ENCODE results near the gene RPAP3. TPM values are rescaled to one million over a fixed set of nuclear protein-coding genes. Genes with fewer than 3 reads are reported as not detected.

Gene RPAP3
- total and polyA plus RNA-seq, 9 of the 15 experiments (the other 6 are each of a cell fraction or from before 2014, with no cell fraction given): 40.0 to 92.1 (median 54.1) TPM

- no peak for TF ChIP-seq REST (IDR thresholded peaks at IDR 0.05; ENCODE audit: borderline replicate concordance)
- TF ChIP-seq REST (CRISPR knock-in tag; IDR thresholded peaks at IDR 0.05; ENCODE audit: low read depth): no peak
- TF ChIP-seq ZNF449 (CRISPR knock-in tag; IDR thresholded peaks at IDR 0.05): peak; percentile 85
- TF ChIP-seq ZBTB40 (IDR thresholded peaks at IDR 0.05): no peak
- TF ChIP-seq ZBTB40 (CRISPR knock-in tag; IDR thresholded peaks at IDR 0.05): no peak
- TF ChIP-seq ZNF184 (CRISPR knock-in tag; IDR thresholded peaks at IDR 0.05): no peak
These were observed 71.7 kb downstream of the RPAP3 start (continued) for GRCh38 chr12:47634127-47634526.

Data from K562 (cell line).